ENCODE data around the gene RASSF4.

DNA sequence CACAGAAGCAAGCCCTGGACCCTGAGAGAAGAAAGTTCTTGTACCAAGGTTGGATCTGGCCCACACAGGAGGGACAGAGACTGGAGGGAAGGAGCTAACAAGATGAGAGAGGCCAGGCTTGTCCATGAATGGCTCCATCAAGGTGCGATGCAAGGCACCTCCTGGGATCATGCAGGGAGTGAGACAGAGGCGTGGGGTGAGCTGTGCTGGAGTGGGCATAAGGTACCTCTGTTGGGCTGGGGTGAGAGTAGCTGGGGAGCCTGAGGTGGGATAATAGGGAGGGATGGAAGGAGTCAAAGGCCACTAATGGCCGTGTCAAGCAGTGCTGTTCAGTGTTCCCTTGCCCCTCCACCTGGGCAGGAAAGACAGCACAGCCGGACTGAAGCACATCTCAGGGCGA lies 38.5 kb upstream of the RASSF4 start:
- TF ChIP-seq, protein P1, sequence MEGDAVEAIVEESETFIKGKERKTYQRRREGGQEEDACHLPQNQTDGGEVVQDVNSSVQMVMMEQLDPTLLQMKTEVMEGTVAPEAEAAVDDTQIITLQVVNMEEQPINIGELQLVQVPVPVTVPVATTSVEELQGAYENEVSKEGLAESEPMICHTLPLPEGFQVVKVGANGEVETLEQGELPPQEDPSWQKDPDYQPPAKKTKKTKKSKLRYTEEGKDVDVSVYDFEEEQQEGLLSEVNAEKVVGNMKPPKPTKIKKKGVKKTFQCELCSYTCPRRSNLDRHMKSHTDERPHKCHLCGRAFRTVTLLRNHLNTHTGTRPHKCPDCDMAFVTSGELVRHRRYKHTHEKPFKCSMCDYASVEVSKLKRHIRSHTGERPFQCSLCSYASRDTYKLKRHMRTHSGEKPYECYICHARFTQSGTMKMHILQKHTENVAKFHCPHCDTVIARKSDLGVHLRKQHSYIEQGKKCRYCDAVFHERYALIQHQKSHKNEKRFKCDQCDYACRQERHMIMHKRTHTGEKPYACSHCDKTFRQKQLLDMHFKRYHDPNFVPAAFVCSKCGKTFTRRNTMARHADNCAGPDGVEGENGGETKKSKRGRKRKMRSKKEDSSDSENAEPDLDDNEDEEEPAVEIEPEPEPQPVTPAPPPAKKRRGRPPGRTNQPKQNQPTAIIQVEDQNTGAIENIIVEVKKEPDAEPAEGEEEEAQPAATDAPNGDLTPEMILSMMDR (IDR thresholded peaks at IDR 0.05; ENCODE audit: low read depth, low read length): no peak
- no peak for TF ChIP-seq EZH2phosphoT487 (IDR thresholded peaks at IDR 0.05; ENCODE audit: low read depth)

Data from OCI-LY3 (cell line).